HG03354 (cell line): ENCODE data around the gene OR6S1.
A peak's percentile ranks its signal among the peaks of the same experiment; 100 is the strongest.
"Not testable (repeated sequence)": the region's sequence is repeated elsewhere in the genome, so short reads cannot be mapped to it uniquely, and the experiment has no call there.

Experiments used
- ATAC-seq: cut with Tn5 transposase; IDR thresholded peaks from one replicate; pipeline ENCODE4 v1.9.1; 2021; ENCODE audit warnings: mild to moderate bottlenecking; ENCODE audit not compliant: unreplicated experiment, poor library complexity, severe bottlenecking

The OR6S1 gene

GRCh38 chr14:20632448-20632830 lies 9.1 kb downstream of the OR6S1 start:
- peak; percentile 22 for ATAC-seq

GRCh38 chr14:20631880-20632389 lies 9.6 kb downstream of the OR6S1 start:
- peak; percentile 11 for ATAC-seq

- ATAC-seq: no peak
Observed at GRCh38 chr14:20631023-20631879, 10.2 kb downstream of the OR6S1 start.

GRCh38 chr14:20630340-20631022 lies 11.0 kb downstream of the OR6S1 start:
- ATAC-seq: peak; percentile 29

GRCh38 chr14:20628063-20628854 lies 13.2 kb downstream of the OR6S1 start:
- ATAC-seq: no peak

GRCh38 chr14:20627346-20628027 lies 14.0 kb downstream of the OR6S1 start:
- ATAC-seq: no peak

- no peak for ATAC-seq
Observed at GRCh38 chr14:20626274-20626673, 15.2 kb downstream of the OR6S1 start.

- no peak for ATAC-seq
Observed at GRCh38 chr14:20624495-20625070, 16.9 kb downstream of the OR6S1 start.

- ATAC-seq: no peak
Observed at GRCh38 chr14:20623798-20624197, 17.7 kb downstream of the OR6S1 start.

- no peak for ATAC-seq
Observed at GRCh38 chr14:20622816-20623291, 18.6 kb downstream of the OR6S1 start.

- ATAC-seq: no peak
Observed at GRCh38 chr14:20620798-20621478, 20.6 kb downstream of the OR6S1 start.

- ATAC-seq: not testable (repeated sequence)
Observed at GRCh38 chr14:20619688-20620087, 21.8 kb downstream of the OR6S1 start.

- ATAC-seq: no peak
Observed at GRCh38 chr14:20618271-20618749, 23.2 kb downstream of the OR6S1 start.

GRCh38 chr14:20617138-20618003 lies 24.1 kb downstream of the OR6S1 start:
- peak; percentile 49 for ATAC-seq

GRCh38 chr14:20615996-20616395 lies 25.5 kb downstream of the OR6S1 start:
- no peak for ATAC-seq

GRCh38 chr14:20614038-20614840 lies 27.3 kb downstream of the OR6S1 start:
- peak; percentile 2 for ATAC-seq
